Panc1 (cell line): ENCODE data around the gene CNTN4.

ENCODE experiments used
- CTCF ChIP-seq: fragments of 450-650 bp; IDR thresholded peaks from 2 replicates; pipeline ENCODE4 v1.5.1; 2017; ENCODE audit warnings: mild to moderate bottlenecking
- POLR2AphosphoS5 ChIP-seq: IDR thresholded peaks from 2 replicates; pipeline ENCODE4 v1.6.1; 2012; ENCODE audit warnings: mild to moderate bottlenecking, low read depth, low read length, moderate library complexity

GRCh38 chr3:2861920-2862319 is 763.3 kb downstream of the CNTN4 start:
- TF ChIP-seq CTCF (no peak), POLR2AphosphoS5 (no peak)
